HEK293 (cell line): Measurements from ENCODE around the gene ITPA.

Experiments
- CTCF ChIA-PET: fragments of 350-600 bp; formaldehyde crosslinking; extraction: SDS; loops from one replicate; lab custom pipeline; 2021; ENCODE audit warnings: antibody characterized with exemption; lab: Yijun Ruan, JAX
- POLR2A ChIA-PET: fragments of 300-600 bp; formaldehyde crosslinking; extraction: SDS; loops from one replicate; lab custom pipeline; 2020; ENCODE audit warnings: antibody characterized with exemption, inconsistent platforms; lab: Yijun Ruan, JAX
- H3K27ac ChIP-seq: fragments of 200-500 bp; sonication (Bioruptor generic); 2 replicates; pipeline ENCODE4 v1.5.1; 2014; ENCODE audit warnings: low read depth, low read length, control low read depth, inconsistent platforms; ENCODE audit errors: extremely low read depth
- H3K36me3 ChIP-seq, 2 experiments: fragments of 200-500 bp in 1 of 2; sonication (Bioruptor generic) in 1 of 2; 1 replicate in 1 of 2; 2 replicates in 1 of 2; pipeline ENCODE4 v1.5.1; 2014 to 2017; ENCODE audit warnings: inconsistent platforms in 2 of 2, low read length in 2 of 2; ENCODE audit not compliant: control insufficient read depth in 2 of 2, insufficient read depth in 1 of 2
- H3K4me1 ChIP-seq: fragments of 200-500 bp; sonication (Bioruptor generic); 2 replicates; pipeline ENCODE4 v1.5.1; 2014; ENCODE audit warnings: mild to moderate bottlenecking, low read length, inconsistent platforms; ENCODE audit not compliant: control insufficient read depth, insufficient read depth
- H3K4me3 ChIP-seq: 2 replicates; pipeline ENCODE4 v1.5.1; 2011; ENCODE audit warnings: low read depth, mild to moderate bottlenecking, control low read depth, low read length, moderate library complexity
- H3K9me3 ChIP-seq: fragments of 200-500 bp; sonication (Bioruptor generic); 2 replicates; pipeline ENCODE4 v1.5.1; 2014; ENCODE audit warnings: low read depth, low read length, inconsistent platforms; ENCODE audit not compliant: control insufficient read depth, insufficient read depth
- EGR2 ChIP-seq: fragments of 450-650 bp; formaldehyde crosslinking; IDR thresholded peaks from 2 replicates; pipeline ENCODE4 v1.5.1; 2016; ENCODE audit warnings: low read depth, missing biosample characterization, missing genetic modification characterization
- KLF1 ChIP-seq: fragments of 450-650 bp; formaldehyde crosslinking; IDR thresholded peaks from 2 replicates; pipeline ENCODE4 v1.5.1; 2016; ENCODE audit warnings: missing biosample characterization, missing genetic modification characterization
- PRDM10 ChIP-seq: fragments of 450-650 bp; formaldehyde crosslinking; IDR thresholded peaks from 2 replicates; pipeline ENCODE4 v1.5.1; 2016; ENCODE audit warnings: missing biosample characterization, missing genetic modification characterization
- SP7 ChIP-seq: fragments of 450-650 bp; formaldehyde crosslinking; IDR thresholded peaks from 2 replicates; pipeline ENCODE4 v1.5.1; 2016; ENCODE audit warnings: missing biosample characterization, missing genetic modification characterization
- ZEB2 ChIP-seq: fragments of 450-650 bp; formaldehyde crosslinking; IDR thresholded peaks from 2 replicates; pipeline ENCODE4 v1.5.1; 2016; ENCODE audit warnings: missing biosample characterization, missing genetic modification characterization
- ZFHX2 ChIP-seq: fragments of 450-650 bp; formaldehyde crosslinking; conservative IDR thresholded peaks from 2 replicates; pipeline ENCODE4 v1.5.1; 2016; ENCODE audit warnings: missing biosample characterization, missing genetic modification characterization
- ZFP41 ChIP-seq: fragments of 450-650 bp; formaldehyde crosslinking; IDR thresholded peaks from 2 replicates; pipeline ENCODE4 v1.5.1; 2016; ENCODE audit warnings: missing biosample characterization, missing genetic modification characterization, borderline replicate concordance
- ZNF140 ChIP-seq: fragments of 450-650 bp; formaldehyde crosslinking; IDR thresholded peaks from 2 replicates; pipeline ENCODE4 v1.5.1; 2016; ENCODE audit warnings: missing biosample characterization, missing genetic modification characterization
- ZNF155 ChIP-seq: fragments of 450-650 bp; formaldehyde crosslinking; IDR thresholded peaks from 2 replicates; pipeline ENCODE4 v1.5.1; 2016; ENCODE audit warnings: missing biosample characterization, missing genetic modification characterization
- ZNF157 ChIP-seq: fragments of 450-650 bp; formaldehyde crosslinking; IDR thresholded peaks from 2 replicates; pipeline ENCODE4 v1.5.1; 2016; ENCODE audit warnings: missing biosample characterization, missing genetic modification characterization
- ZNF16 ChIP-seq: fragments of 450-650 bp; formaldehyde crosslinking; IDR thresholded peaks from 2 replicates; pipeline ENCODE4 v1.5.1; 2016; ENCODE audit warnings: low read depth, missing biosample characterization, missing genetic modification characterization
- ZNF184 ChIP-seq: fragments of 450-650 bp; IDR thresholded peaks from 2 replicates; pipeline ENCODE4 v1.5.1; 2018; ENCODE audit warnings: missing biosample characterization, mild to moderate bottlenecking, missing genetic modification characterization
- ZNF223 ChIP-seq: fragments of 450-650 bp; formaldehyde crosslinking; IDR thresholded peaks from 2 replicates; pipeline ENCODE4 v1.5.1; 2016; ENCODE audit warnings: missing biosample characterization, missing genetic modification characterization
- ZNF391 ChIP-seq: fragments of 450-650 bp; formaldehyde crosslinking; IDR thresholded peaks from 2 replicates; pipeline ENCODE4 v1.5.1; 2016; ENCODE audit warnings: low read depth, missing biosample characterization, missing genetic modification characterization, borderline replicate concordance
- ZNF423 ChIP-seq: fragments of 450-650 bp; formaldehyde crosslinking; IDR thresholded peaks from 2 replicates; pipeline ENCODE4 v1.5.1; 2016; ENCODE audit warnings: missing biosample characterization, missing genetic modification characterization
- ZNF549 ChIP-seq: fragments of 450-650 bp; IDR thresholded peaks from 2 replicates; pipeline ENCODE4 v1.5.1; 2018; ENCODE audit warnings: missing biosample characterization, missing genetic modification characterization, mild to moderate bottlenecking, inconsistent platforms, moderate library complexity
- ZNF555 ChIP-seq: fragments of 450-650 bp; formaldehyde crosslinking; conservative IDR thresholded peaks from 2 replicates; pipeline ENCODE4 v1.5.1; 2017; ENCODE audit warnings: missing biosample characterization, mild to moderate bottlenecking, missing genetic modification characterization, inconsistent platforms
- ZNF561 ChIP-seq: fragments of 450-650 bp; IDR thresholded peaks from 2 replicates; pipeline ENCODE4 v1.5.1; 2018; ENCODE audit warnings: missing biosample characterization, missing genetic modification characterization, borderline replicate concordance
- ZNF843 ChIP-seq: fragments of 450-650 bp; formaldehyde crosslinking; IDR thresholded peaks from 2 replicates; pipeline ENCODE4 v1.5.1; 2016; ENCODE audit warnings: missing biosample characterization, missing genetic modification characterization
- ZSCAN30 ChIP-seq: fragments of 450-650 bp; IDR thresholded peaks from 2 replicates; pipeline ENCODE4 v1.5.1; 2018; ENCODE audit warnings: missing biosample characterization, mild to moderate bottlenecking, missing genetic modification characterization, moderate library complexity
- TF ChIP-seq, protein P1 (sequence below): fragments of 450-650 bp; formaldehyde crosslinking; IDR thresholded peaks from 2 replicates; pipeline ENCODE4 v1.5.1; 2017; ENCODE audit warnings: missing biosample characterization, missing genetic modification characterization

The ITPA gene

GRCh38 chr20:3233131-3233990 is 24.1 kb downstream of the ITPA start:
- H3K4me1 ChIP-seq = no peaks in the 10 kb centered on the region
- H3K27ac ChIP-seq = no peak overlapping the region
- peaks cover 0 to 3% of the 10 kb centered on the region in 2 experiments; a peak in 1 of 3 replicates for H3K36me3 ChIP-seq
- H3K4me3 ChIP-seq = no peak overlapping the region
- TF ChIP-seq KLF1 (tag by site-specific recombination) (0 out of 2 replicates have a peak, but pooled peaks have one; percentile 9), ZEB2 (tag by site-specific recombination) (no peak), ZNF549 (tag by site-specific recombination) (no peak), ZNF843 (no peak), ZSCAN30 (no peak), ZNF561 (tag by site-specific recombination) (no peak), ZNF155 (tag by site-specific recombination) (no peak), PRDM10 (tag by site-specific recombination) (peak; percentile 24; the same call in 1 of the 2 replicates), ZNF555 (tag by site-specific recombination) (no peak), ZNF423 (tag by site-specific recombination) (no peak), ZFP41 (tag by site-specific recombination) (no peak), SP7 (no peak), ZNF223 (no peak), ZNF140 (tag by site-specific recombination) (no peak), ZNF184 (tag by site-specific recombination) (no peak), ZNF16 (tag by site-specific recombination) (no peak), ZNF157 (tag by site-specific recombination) (no peak), ZNF391 (tag by site-specific recombination) (no peak), EGR2 (tag by site-specific recombination) (0 out of 2 replicates have a peak, but pooled peaks have one; percentile 19), ZFHX2 (tag by site-specific recombination) (peak; percentile 26)
- TF ChIP-seq, protein P1, sequence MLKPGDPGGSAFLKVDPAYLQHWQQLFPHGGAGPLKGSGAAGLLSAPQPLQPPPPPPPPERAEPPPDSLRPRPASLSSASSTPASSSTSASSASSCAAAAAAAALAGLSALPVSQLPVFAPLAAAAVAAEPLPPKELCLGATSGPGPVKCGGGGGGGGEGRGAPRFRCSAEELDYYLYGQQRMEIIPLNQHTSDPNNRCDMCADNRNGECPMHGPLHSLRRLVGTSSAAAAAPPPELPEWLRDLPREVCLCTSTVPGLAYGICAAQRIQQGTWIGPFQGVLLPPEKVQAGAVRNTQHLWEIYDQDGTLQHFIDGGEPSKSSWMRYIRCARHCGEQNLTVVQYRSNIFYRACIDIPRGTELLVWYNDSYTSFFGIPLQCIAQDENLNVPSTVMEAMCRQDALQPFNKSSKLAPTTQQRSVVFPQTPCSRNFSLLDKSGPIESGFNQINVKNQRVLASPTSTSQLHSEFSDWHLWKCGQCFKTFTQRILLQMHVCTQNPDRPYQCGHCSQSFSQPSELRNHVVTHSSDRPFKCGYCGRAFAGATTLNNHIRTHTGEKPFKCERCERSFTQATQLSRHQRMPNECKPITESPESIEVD = no peak
- H3K9me3 ChIP-seq = no peaks in the 10 kb centered on the region
- CTCF ChIA-PET = interaction anchor here (0.8 to 1.8 kb wide), 4 partner anchors 17 to 180 kb away, joined by 3 to 6 read pairs (median 4); no protein-coding TSS in a partner anchor
- POLR2A ChIA-PET = no interaction called here
